ENCODE results near the gene FAM193A.
"Not testable (repeated sequence)": the region's sequence is repeated elsewhere in the genome, so short reads cannot be mapped to it uniquely, and the experiment has no call there.

Gene FAM193A

DNA sequence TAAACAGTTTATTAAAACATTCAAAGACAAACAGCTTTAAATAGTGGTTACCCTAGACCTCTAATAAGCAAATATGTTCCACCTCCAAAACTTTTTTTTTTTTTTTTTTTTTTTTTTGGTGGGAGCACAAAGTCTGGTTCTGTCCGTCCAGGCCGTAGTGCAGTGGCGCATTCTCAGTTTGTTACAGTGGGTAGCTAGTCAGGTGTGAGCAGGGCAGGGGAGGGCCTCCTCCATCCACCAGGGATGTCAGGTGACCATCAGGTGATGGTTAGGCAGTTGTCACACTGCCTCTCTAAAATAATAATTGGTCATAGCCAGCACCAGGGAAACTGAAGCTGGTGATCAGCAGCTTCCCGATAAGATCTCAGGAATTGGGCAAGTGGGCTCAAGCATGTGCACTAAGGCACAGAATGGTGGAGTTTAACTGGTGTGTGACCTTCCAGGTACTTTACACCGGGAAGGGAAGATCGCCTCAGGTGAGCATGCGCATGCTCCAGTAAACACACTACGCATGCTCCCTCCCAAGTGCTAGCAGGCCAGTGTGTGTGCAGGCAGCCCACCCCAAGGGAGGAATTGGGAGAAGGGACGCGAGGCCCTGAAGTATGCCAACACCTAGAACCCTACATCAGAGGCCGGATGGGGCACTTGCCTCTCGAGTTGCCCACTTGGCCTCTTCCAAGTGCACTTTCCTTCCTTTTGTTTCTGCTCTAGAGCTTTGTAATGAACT is 192.5 kb downstream of the FAM193A start:
- Histone ChIP-seq H3K4me1 (ENCODE audit: insufficient read depth, low read length) (no peaks in the 10 kb centered on the region), H2AFZ (ENCODE audit: low read depth, low read length) (no peak overlapping the region), H3K4me3 (ENCODE audit: low read length) (no peak overlapping the region), H3K9me3 (ENCODE audit: low read length) (peaks cover 6% of the 10 kb centered on the region), H3K27me3 (ENCODE audit: insufficient read depth, low read length) (no peaks in the 10 kb centered on the region), H3K36me3 (ENCODE audit: insufficient read depth, low read length) (peaks cover 55% of the 10 kb centered on the region)

DNA sequence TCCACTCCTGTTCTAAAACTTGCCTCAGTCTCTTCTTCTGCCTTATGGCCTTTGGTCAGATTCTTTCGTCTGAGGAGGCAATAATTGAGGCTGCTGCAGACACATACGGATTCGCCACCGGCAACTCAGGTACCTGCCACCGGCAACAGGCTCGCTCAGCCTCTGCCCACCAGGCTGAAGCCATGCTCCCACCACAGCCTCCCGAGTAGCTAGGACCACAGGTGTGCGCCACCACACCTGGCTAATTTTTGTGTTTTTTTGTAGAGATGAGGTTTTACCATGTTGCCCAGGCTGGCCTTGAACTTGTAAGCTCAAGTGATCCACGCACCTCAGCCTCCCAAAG is 193.1 kb downstream of the FAM193A start:
- Histone ChIP-seq H3K4me3 (ENCODE audit: low read length) (no peak overlapping the region), H3K27me3 (ENCODE audit: insufficient read depth, low read length) (no peaks in the 10 kb centered on the region), H2AFZ (ENCODE audit: low read depth, low read length) (no peak overlapping the region), H3K4me1 (ENCODE audit: insufficient read depth, low read length) (no peaks in the 10 kb centered on the region), H3K36me3 (ENCODE audit: insufficient read depth, low read length) (peaks cover 53% of the 10 kb centered on the region), H3K9me3 (ENCODE audit: low read length) (peaks cover 6% of the 10 kb centered on the region)

DNA sequence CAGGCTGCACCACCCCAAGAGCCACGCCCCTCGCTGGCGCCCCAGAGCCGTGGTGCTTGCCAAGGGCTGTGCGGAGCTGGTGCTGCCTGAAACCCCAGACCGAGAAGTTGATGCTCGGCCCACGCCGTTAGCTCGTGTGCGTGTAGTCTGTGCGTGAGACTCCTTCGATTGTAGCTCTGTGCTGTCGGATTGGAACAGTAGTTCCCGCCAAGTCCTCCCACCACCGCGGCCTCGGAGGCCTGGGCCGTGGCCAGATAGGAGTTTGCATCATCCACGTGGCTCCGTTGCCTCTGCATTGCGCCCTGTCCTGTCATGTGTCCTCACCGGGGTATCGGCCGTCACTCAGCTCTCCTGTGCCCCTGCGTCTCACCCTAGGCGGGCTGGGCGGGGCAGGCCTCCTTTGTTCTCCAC is 195.5 kb downstream of the FAM193A start:
- no peaks in the 10 kb centered on the region for H3K27me3 ChIP-seq (ENCODE audit: insufficient read depth, low read length)
- H3K36me3 ChIP-seq (ENCODE audit: insufficient read depth, low read length): peaks cover 46% of the 10 kb centered on the region
- H3K4me1 ChIP-seq (ENCODE audit: insufficient read depth, low read length): no peaks in the 10 kb centered on the region
- H3K4me3 ChIP-seq (ENCODE audit: low read length): no peak overlapping the region
- H3K9me3 ChIP-seq (ENCODE audit: low read length): peaks cover 8% of the 10 kb centered on the region
- no peak overlapping the region for H2AFZ ChIP-seq (ENCODE audit: low read depth, low read length)

DNA sequence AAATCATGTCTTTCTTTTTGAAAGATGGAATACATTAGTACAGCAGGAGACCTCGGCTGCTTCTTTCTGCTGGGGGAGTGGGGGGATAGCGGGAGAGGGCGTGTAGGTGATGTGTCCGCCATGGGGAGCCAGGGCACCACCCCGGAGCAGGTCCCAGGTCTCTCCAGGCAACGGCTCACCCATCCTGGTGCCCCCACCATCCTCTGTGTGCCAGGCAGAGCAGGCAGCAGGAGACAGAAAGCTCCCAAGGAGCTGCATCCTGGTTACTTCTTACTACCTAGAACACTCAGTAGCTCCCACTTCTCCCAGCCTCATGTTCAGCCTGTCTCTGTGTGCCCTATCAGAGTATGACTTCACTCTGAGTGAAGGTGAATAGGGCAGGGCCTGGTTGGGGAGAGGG is 196.1 kb downstream of the FAM193A start:
- H3K4me3 ChIP-seq (ENCODE audit: low read length): no peak overlapping the region
- H3K4me1 ChIP-seq (ENCODE audit: insufficient read depth, low read length): no peaks in the 10 kb centered on the region
- H3K27me3 ChIP-seq (ENCODE audit: insufficient read depth, low read length): no peaks in the 10 kb centered on the region
- peaks cover 46% of the 10 kb centered on the region for H3K36me3 ChIP-seq (ENCODE audit: insufficient read depth, low read length)
- H3K9me3 ChIP-seq (ENCODE audit: low read length): peaks cover 8% of the 10 kb centered on the region
- no peak overlapping the region for H2AFZ ChIP-seq (ENCODE audit: low read depth, low read length)

DNA sequence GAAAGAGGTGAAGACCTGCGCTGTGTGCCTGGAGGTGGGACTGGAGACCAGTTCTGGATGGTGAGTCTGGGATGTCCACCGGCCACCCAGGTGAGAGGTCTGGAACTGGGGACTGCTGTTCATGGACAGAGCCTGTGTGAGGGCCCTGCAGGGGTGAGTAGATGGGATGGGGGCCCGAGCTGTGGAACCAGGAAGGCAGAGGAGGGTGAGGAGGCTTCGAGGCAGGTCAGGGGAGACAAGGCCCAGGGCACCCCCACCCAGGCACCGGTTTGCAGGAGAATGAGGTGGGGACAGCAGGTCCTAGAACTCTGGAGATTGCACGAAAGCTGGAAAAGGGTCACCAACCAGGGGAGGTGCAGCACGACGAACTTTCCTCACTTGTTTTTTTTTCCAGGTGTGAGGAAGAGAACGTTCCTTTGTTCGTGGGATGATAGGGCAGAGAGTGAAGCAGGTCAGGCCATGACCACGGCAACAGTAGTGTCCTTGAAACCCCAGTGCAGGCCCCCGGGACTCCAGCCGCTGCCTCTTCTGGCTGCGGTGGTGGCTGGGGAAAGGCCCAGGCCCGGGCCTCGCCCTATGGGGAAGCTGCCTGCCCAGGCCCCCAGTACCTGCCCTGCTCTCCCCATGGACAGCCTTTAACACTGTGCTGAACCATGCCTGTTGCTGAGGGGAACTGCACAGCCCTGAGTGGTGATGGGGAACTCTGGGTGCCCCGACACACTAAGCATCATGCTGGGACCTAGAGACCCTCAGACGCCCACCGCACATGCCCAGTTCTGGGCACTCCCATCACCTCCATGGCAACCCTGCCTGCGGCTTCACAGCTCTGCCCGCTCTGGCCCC is 196.8 kb downstream of the FAM193A start:
- H3K36me3 ChIP-seq (ENCODE audit: insufficient read depth, low read length): peaks cover 44% of the 10 kb centered on the region
- peaks cover 8% of the 10 kb centered on the region for H3K9me3 ChIP-seq (ENCODE audit: low read length)
- no peak overlapping the region for H3K4me3 ChIP-seq (ENCODE audit: low read length)
- H2AFZ ChIP-seq (ENCODE audit: low read depth, low read length): no peak overlapping the region
- H3K27me3 ChIP-seq (ENCODE audit: insufficient read depth, low read length): no peaks in the 10 kb centered on the region
- no peaks in the 10 kb centered on the region for H3K4me1 ChIP-seq (ENCODE audit: insufficient read depth, low read length)

DNA sequence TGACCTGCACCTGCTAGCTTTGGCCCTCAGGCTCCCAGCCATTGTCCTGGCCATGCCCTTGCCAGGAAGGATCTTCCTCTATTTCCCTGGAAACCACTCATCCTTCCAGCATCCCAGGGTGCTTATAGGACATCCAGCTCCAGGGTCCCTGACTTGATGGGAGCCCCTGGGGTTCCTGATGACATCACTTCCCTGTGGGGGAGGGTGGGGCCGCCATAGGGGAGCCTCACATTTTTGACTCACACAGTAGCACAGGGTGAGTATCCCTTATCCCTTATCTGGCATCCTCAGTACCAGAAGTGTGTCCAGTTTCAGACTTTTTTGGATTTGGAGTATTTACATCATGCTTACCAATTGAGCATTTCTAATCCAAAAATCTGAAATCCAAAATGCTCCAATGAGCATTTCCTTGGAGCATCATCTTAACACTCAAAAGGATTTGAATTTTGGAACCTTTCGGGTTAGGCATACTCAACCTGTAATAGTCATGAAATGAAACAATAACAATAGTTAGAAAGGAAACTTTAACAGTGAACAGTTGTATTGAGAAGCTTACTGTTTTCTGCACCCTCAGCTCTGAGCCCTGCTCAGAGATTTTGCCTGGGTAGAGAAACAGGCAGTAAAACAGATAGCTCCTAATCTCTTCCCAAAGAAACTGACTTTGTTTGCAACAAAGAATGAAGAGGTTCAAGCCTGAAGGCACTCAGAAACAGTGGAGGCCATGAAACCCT is 197.6 kb downstream of the FAM193A start:
- H3K4me3 ChIP-seq (ENCODE audit: low read length): no peak overlapping the region
- H3K27me3 ChIP-seq (ENCODE audit: insufficient read depth, low read length): no peaks in the 10 kb centered on the region
- peaks cover 8% of the 10 kb centered on the region for H3K9me3 ChIP-seq (ENCODE audit: low read length)
- H3K36me3 ChIP-seq (ENCODE audit: insufficient read depth, low read length): peaks cover 39% of the 10 kb centered on the region
- no peaks in the 10 kb centered on the region for H3K4me1 ChIP-seq (ENCODE audit: insufficient read depth, low read length)
- H2AFZ ChIP-seq (ENCODE audit: low read depth, low read length): no peak overlapping the region

DNA sequence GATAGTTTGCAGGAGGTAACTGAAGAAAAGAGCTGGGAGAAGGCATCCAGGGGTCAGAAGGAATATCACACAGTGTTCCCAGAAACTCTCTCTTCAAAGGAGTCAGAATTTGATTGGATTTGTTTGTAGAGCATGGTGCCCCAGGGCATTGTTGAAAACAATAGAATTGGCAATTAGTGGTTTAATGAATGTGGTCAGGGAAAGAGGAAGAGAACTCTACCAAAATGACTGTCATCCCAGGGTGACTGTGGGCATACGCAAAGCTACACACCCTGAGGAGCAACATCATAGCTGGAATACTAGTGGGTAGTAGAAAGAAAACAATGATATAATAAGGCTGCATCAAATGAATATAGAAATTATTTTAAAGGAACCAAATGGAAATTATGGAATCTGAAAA is 198.2 kb downstream of the FAM193A start:
- H3K4me1 ChIP-seq (ENCODE audit: insufficient read depth, low read length): no peaks in the 10 kb centered on the region
- H3K27me3 ChIP-seq (ENCODE audit: insufficient read depth, low read length): no peaks in the 10 kb centered on the region
- no peak overlapping the region for H3K4me3 ChIP-seq (ENCODE audit: low read length)
- no peak overlapping the region for H2AFZ ChIP-seq (ENCODE audit: low read depth, low read length)
- peaks cover 8% of the 10 kb centered on the region for H3K9me3 ChIP-seq (ENCODE audit: low read length)
- peaks cover 34% of the 10 kb centered on the region for H3K36me3 ChIP-seq (ENCODE audit: insufficient read depth, low read length)

DNA sequence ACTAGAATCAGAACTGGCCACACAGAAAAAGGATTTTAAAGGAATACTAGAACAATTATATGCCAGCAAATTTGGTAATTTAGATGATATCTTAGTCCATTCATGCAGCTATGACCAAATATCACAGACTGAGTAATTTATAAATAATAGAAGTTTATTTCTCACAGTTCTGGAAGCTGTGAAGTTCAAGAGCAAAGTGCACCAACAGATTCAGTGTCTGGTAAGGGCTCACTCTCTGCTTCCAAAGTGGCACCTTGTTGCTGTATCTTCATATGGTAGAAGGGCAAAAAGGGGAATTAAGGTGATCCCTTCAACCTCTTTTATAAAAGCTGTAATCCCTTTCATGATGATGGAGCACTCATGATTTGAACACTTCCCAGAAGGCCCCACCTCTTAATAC is 199.4 kb downstream of the FAM193A start:
- peaks cover 30% of the 10 kb centered on the region for H3K36me3 ChIP-seq (ENCODE audit: insufficient read depth, low read length)
- no peak overlapping the region for H3K4me3 ChIP-seq (ENCODE audit: low read length)
- H3K27me3 ChIP-seq (ENCODE audit: insufficient read depth, low read length): no peaks in the 10 kb centered on the region
- H2AFZ ChIP-seq (ENCODE audit: low read depth, low read length): no peak overlapping the region
- no peaks in the 10 kb centered on the region for H3K4me1 ChIP-seq (ENCODE audit: insufficient read depth, low read length)
- H3K9me3 ChIP-seq (ENCODE audit: low read length): peaks cover 8% of the 10 kb centered on the region

DNA sequence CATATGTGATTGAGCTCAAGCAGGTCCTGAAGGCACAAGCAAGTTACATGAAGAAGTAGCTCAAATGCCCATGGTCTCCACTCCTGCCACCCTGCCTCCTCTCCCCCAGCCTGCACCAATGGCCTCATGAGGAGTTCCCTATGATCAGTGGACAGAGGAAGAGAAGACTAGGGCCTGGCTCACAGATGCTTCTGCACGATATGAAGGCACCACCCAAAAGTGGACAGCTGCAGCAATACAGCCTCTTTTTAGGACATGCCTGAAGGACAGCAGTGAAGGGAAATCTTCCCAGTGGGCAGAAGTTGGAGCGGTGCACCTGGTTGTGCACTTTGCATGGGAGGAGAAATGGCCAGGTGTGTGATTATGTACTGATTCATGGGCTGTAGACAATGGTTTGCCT is 201.8 kb downstream of the FAM193A start:
- H3K36me3 ChIP-seq (ENCODE audit: insufficient read depth, low read length): peaks cover 21% of the 10 kb centered on the region
- not testable (repeated sequence) for H3K9me3 ChIP-seq (ENCODE audit: low read length); H3K27me3 ChIP-seq (ENCODE audit: insufficient read depth, low read length); H3K4me1 ChIP-seq (ENCODE audit: insufficient read depth, low read length); H2AFZ ChIP-seq (ENCODE audit: low read depth, low read length); H3K4me3 ChIP-seq (ENCODE audit: low read length)

DNA sequence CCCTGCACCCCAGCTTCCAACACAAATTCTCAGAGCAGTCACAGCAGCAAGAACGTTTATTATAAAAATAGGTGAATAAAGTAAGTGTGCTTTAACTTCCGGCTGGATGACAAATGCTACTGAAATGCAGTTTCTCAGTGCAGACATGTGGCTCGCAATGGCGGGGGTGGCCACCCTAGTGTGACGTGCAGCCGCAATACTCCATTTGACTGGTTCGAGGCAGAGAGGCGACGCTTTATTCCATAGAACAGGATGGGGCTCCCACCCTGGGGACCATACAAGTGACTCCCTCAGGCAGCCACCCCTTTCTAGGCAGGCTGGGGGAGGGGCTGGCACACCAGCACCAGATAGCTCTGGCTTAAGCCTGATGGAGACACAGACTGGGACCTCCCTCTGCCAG is 205.2 kb downstream of the FAM193A start:
- Histone ChIP-seq H3K27me3 (ENCODE audit: insufficient read depth, low read length) (no peaks in the 10 kb centered on the region), H3K4me3 (ENCODE audit: low read length) (no peak overlapping the region), H3K9me3 (ENCODE audit: low read length) (no peaks in the 10 kb centered on the region), H3K36me3 (ENCODE audit: insufficient read depth, low read length) (peaks cover 45% of the 10 kb centered on the region), H2AFZ (ENCODE audit: low read depth, low read length) (no peak overlapping the region), H3K4me1 (ENCODE audit: insufficient read depth, low read length) (peaks cover 3% of the 10 kb centered on the region)

DNA sequence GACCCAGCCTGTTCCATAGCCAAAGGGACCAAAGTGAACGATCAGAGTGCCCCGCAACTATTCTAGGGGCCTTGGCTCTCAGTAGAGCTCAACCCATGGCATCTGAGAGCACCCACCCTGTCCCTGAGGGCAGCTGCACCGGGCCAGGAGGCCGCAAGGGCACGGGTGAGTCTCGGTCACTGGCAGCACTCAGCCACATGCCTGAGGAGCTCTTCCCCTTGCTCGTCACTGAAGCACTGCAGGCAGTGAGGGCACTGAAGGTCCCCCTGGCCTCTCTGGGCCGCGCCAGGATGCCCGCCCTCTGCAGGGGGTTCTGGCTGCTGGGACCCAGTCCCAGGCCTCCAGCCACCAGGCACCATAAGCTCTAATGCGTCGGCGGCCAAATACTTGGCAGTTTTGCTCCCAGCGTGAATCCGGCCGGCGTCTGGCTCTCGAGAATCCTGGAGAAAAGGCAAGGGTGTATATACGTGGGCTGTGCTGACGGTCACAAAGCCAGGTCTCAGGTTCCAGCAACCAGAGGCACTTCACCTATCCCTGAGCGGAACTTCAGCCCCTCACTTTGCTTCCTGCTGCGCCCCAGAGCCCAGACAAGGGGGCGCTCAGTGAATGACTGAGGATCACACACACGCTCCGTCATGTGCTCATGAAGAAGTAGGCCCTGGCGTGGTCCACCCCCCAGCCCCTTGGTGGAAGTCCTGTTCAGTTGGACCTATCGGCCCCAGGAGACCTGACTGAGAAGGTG is 205.8 kb downstream of the FAM193A start:
- H3K9me3 ChIP-seq (ENCODE audit: low read length): no peaks in the 10 kb centered on the region
- peaks cover 52% of the 10 kb centered on the region for H3K36me3 ChIP-seq (ENCODE audit: insufficient read depth, low read length)
- no peaks in the 10 kb centered on the region for H3K27me3 ChIP-seq (ENCODE audit: insufficient read depth, low read length)
- no peak overlapping the region for H3K4me3 ChIP-seq (ENCODE audit: low read length)
- no peak overlapping the region for H2AFZ ChIP-seq (ENCODE audit: low read depth, low read length)
- peaks cover 3% of the 10 kb centered on the region for H3K4me1 ChIP-seq (ENCODE audit: insufficient read depth, low read length)

DNA sequence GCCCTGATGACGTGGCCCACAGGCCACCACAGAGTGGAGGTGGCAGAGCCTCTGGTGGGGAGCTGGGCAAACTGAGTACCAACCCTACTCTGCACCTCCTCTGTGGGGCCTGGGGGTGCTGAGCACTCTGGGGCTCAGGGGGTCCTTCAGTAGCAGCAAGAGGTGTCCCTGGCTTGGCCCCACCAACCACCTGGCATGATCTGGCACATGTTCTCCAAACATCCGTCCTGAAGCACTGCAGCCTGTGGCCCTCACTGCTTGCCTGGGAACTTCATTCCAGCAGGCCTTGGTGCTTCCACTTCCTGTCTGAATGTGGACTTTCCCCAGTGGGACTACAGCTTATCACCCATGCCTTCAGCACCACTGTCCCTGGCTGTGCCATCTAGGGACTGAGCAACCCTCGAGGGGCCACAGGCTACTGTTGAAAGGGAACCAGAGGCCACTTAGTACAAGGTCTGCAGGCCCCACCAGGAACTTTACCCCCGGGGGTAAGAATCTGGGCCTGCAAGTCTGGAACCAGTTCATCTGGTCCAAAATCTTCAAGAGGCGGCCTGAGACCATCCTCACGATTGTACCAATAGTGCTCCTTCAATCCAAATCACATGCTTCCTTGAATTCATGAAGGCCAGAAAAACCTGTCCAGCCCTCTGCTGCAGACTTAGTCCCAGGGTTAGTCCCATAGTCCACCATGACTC is 206.5 kb downstream of the FAM193A start:
- Histone ChIP-seq H2AFZ (ENCODE audit: low read depth, low read length) (no peak overlapping the region), H3K36me3 (ENCODE audit: insufficient read depth, low read length) (peaks cover 58% of the 10 kb centered on the region), H3K4me3 (ENCODE audit: low read length) (no peak overlapping the region), H3K9me3 (ENCODE audit: low read length) (no peaks in the 10 kb centered on the region), H3K4me1 (ENCODE audit: insufficient read depth, low read length) (peaks cover 3% of the 10 kb centered on the region), H3K27me3 (ENCODE audit: insufficient read depth, low read length) (no peaks in the 10 kb centered on the region)

Data from neuron (in vitro differentiated cells).